Measurements from ENCODE around the gene COX19. TPM values are rescaled to one million over a fixed set of nuclear protein-coding genes. Genes with fewer than 3 reads are reported as not detected.

The COX19 gene
- total RNA-seq, 1 experiment from 2014 or later: 14.4 TPM

- H3K4me1 ChIP-seq (ENCODE audit: control insufficient read depth, insufficient read depth, low read length): peaks cover 28% of the 10 kb centered on the region
- H3K27ac ChIP-seq (ENCODE audit: low read length): peak overlapping the region; percentile 37
- H3K4me3 ChIP-seq (ENCODE audit: low read depth in 2 of 2, low read length in 2 of 2): no peak overlapping the region
- no TSS peak for BruUV-seq (replicated peaks)
- in situ Hi-C loops (cut with HindIII; ENCODE audit: low pct_unique_long_range_greater_than_20kb, low sequenced_read_pairs) (no loop called here), intact Hi-C loops (cut with micrococcal nuclease; ENCODE audit: unreplicated experiment) (no loop called here)
- H3K9me3 ChIP-seq (ENCODE audit: control insufficient read depth, insufficient read depth, low read depth, low read length): no peaks in the 10 kb centered on the region
- H3K27me3 ChIP-seq (ENCODE audit: control insufficient read depth, insufficient read depth, low read length): no peaks in the 10 kb centered on the region
- DNase-seq (ENCODE audit: low read depth, low spot score) (no peak), ATAC-seq (no peak)
- CTCF ChIA-PET: no interaction called here
- H3K36me3 ChIP-seq (ENCODE audit: control insufficient read depth, insufficient read depth, low read length): no peaks in the 10 kb centered on the region
- POLR2A ChIA-PET: no interaction called here
- TF ChIP-seq, protein P1, sequence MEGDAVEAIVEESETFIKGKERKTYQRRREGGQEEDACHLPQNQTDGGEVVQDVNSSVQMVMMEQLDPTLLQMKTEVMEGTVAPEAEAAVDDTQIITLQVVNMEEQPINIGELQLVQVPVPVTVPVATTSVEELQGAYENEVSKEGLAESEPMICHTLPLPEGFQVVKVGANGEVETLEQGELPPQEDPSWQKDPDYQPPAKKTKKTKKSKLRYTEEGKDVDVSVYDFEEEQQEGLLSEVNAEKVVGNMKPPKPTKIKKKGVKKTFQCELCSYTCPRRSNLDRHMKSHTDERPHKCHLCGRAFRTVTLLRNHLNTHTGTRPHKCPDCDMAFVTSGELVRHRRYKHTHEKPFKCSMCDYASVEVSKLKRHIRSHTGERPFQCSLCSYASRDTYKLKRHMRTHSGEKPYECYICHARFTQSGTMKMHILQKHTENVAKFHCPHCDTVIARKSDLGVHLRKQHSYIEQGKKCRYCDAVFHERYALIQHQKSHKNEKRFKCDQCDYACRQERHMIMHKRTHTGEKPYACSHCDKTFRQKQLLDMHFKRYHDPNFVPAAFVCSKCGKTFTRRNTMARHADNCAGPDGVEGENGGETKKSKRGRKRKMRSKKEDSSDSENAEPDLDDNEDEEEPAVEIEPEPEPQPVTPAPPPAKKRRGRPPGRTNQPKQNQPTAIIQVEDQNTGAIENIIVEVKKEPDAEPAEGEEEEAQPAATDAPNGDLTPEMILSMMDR (IDR thresholded peaks at IDR 0.05): no peak
- TF ChIP-seq TCF7L2 (IDR thresholded peaks at IDR 0.05; ENCODE audit: low read depth, low read length) (no peak), SIN3A (IDR thresholded peaks at IDR 0.05; ENCODE audit: borderline replicate concordance, insufficient read depth, low read depth, low read length) (no peak), POLR2AphosphoS5 (IDR thresholded peaks at IDR 0.05; ENCODE audit: low read depth, low read length) (no peak)
- TF ChIP-seq, protein P2, sequence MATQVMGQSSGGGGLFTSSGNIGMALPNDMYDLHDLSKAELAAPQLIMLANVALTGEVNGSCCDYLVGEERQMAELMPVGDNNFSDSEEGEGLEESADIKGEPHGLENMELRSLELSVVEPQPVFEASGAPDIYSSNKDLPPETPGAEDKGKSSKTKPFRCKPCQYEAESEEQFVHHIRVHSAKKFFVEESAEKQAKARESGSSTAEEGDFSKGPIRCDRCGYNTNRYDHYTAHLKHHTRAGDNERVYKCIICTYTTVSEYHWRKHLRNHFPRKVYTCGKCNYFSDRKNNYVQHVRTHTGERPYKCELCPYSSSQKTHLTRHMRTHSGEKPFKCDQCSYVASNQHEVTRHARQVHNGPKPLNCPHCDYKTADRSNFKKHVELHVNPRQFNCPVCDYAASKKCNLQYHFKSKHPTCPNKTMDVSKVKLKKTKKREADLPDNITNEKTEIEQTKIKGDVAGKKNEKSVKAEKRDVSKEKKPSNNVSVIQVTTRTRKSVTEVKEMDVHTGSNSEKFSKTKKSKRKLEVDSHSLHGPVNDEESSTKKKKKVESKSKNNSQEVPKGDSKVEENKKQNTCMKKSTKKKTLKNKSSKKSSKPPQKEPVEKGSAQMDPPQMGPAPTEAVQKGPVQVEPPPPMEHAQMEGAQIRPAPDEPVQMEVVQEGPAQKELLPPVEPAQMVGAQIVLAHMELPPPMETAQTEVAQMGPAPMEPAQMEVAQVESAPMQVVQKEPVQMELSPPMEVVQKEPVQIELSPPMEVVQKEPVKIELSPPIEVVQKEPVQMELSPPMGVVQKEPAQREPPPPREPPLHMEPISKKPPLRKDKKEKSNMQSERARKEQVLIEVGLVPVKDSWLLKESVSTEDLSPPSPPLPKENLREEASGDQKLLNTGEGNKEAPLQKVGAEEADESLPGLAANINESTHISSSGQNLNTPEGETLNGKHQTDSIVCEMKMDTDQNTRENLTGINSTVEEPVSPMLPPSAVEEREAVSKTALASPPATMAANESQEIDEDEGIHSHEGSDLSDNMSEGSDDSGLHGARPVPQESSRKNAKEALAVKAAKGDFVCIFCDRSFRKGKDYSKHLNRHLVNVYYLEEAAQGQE (IDR thresholded peaks at IDR 0.05; ENCODE audit: insufficient read depth in 1 of 2, low read depth in 2 of 2, low read length in 1 of 2): no peak
Observed at GRCh38 chr7:926061-927030, 49.0 kb downstream of the COX19 start.

DNA sequence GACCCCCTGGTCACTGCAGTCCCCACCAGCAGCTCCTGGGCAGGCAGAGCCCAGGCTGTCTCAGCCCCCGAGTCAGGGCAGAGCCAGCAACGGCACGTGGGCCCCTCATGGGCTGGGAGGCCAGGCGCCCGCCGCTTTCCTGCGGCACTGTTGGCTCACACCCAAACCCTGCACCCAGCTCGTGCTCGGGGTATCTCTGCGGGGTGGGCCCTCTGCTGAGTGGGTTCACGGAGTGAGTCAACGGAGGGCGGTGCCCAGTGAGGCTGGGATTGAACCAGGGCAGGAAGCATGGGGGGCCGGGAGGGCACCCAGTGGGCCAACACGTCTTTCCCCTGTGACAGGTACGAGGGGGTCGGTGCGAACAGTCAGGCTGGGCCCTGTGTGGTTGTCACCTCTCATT is 49.7 kb downstream of the COX19 start:
- no peak for ATAC-seq
- ChIA-PET POLR2A (no interaction called here), CTCF (no interaction called here)
- TF ChIP-seq, protein P1 (IDR thresholded peaks at IDR 0.05): no peak
- TF ChIP-seq SIN3A (IDR thresholded peaks at IDR 0.05; ENCODE audit: borderline replicate concordance, insufficient read depth, low read depth, low read length) (no peak), TCF7L2 (IDR thresholded peaks at IDR 0.05; ENCODE audit: low read depth, low read length) (no peak), POLR2AphosphoS5 (IDR thresholded peaks at IDR 0.05; ENCODE audit: low read depth, low read length) (no peak)
- TF ChIP-seq, protein P2 (IDR thresholded peaks at IDR 0.05; ENCODE audit: insufficient read depth in 1 of 2, low read depth in 2 of 2, low read length in 1 of 2): no peak
- no peak for DNase-seq (ENCODE audit: low read depth, low spot score)
- H3K27me3 ChIP-seq (ENCODE audit: control insufficient read depth, insufficient read depth, low read length): no peaks in the 10 kb centered on the region
- H3K36me3 ChIP-seq (ENCODE audit: control insufficient read depth, insufficient read depth, low read length): no peaks in the 10 kb centered on the region
- H3K4me3 ChIP-seq (ENCODE audit: low read depth in 2 of 2, low read length in 2 of 2): no peak overlapping the region
- peaks cover 28% of the 10 kb centered on the region for H3K4me1 ChIP-seq (ENCODE audit: control insufficient read depth, insufficient read depth, low read length)
- intact Hi-C loops (cut with micrococcal nuclease; ENCODE audit: unreplicated experiment) (no loop called here), in situ Hi-C loops (cut with HindIII; ENCODE audit: low pct_unique_long_range_greater_than_20kb, low sequenced_read_pairs) (no loop called here)
- H3K9me3 ChIP-seq (ENCODE audit: control insufficient read depth, insufficient read depth, low read depth, low read length): no peaks in the 10 kb centered on the region
- no TSS peak for BruUV-seq (replicated peaks)
- H3K27ac ChIP-seq (ENCODE audit: low read length): no peak overlapping the region

Data from Panc1 (cell line).